DND-41 (cell line): Measurements from ENCODE around the gene SDHAF3.

Experiments
- CTCF ChIP-seq: IDR thresholded peaks from 2 replicates; pipeline ENCODE4 v1.5.1; 2012; ENCODE audit warnings: borderline replicate concordance, low read length, moderate library complexity, mild to moderate bottlenecking; ENCODE audit not compliant: poor library complexity, severe bottlenecking; ENCODE audit errors: extremely low read depth
- EZH2 ChIP-seq: IDR thresholded peaks from 3 replicates; pipeline ENCODE4 v1.6.1; 2012; ENCODE audit warnings: borderline replicate concordance, low read depth, mild to moderate bottlenecking, moderate library complexity, low read length, inconsistent platforms; ENCODE audit not compliant: severe bottlenecking

GRCh38 chr7:97174303-97174702, 56.8 kb downstream of the SDHAF3 start:
- no peak for TF ChIP-seq CTCF
- no peak for TF ChIP-seq EZH2
